Kidney (tissue), 14 donors: ENCODE measurements around the gene FOLR1. TPM values are rescaled to one million over a fixed set of nuclear protein-coding genes. Genes with fewer than 3 reads are reported as not detected.

Source experiments
- DNase-seq, 5 donors: peaks; one replicate each; pipeline ENCODE4 v3.0.0-alpha.2; 2013 to 2020
- FAIRE-seq: peaks from 2 replicates; lab custom pipeline; 2012; peaks lifted over from hg19 to GRCh38; lab: Jason Lieb, UNC
- H3K27ac ChIP-seq, 2 donors: one replicate each; pipeline ENCODE4 v1.7.0; 2013; ENCODE audit warnings: low read depth in 2 of 2, low read length in 2 of 2, inconsistent platforms in 1 of 2
- H3K27me3 ChIP-seq: one replicate; pipeline ENCODE4 v1.7.1; 2013; ENCODE audit warnings: low read length, inconsistent platforms; ENCODE audit not compliant: control insufficient read depth, insufficient read depth
- H3K36me3 ChIP-seq, 3 donors: one replicate each; pipeline versions ENCODE4 v1.7.0 to v1.7.1; 2013; ENCODE audit warnings: low read length in 3 of 3, control low read depth in 1 of 3, inconsistent platforms in 1 of 3; ENCODE audit not compliant: insufficient read depth in 3 of 3, control insufficient read depth in 2 of 3
- H3K4me1 ChIP-seq, 3 donors: one replicate each; pipeline versions ENCODE4 v1.7.0 to v1.7.1; 2013; ENCODE audit warnings: low read length in 3 of 3, inconsistent platforms in 1 of 3, low read depth in 1 of 3; ENCODE audit not compliant: control insufficient read depth in 2 of 3, insufficient read depth in 2 of 3
- H3K4me3 ChIP-seq, 3 donors: one replicate each; pipeline versions ENCODE4 v1.7.0 to v1.8.1; 2013; ENCODE audit warnings: low read length in 3 of 3, control low read depth in 1 of 3, inconsistent platforms in 1 of 3
- H3K9ac ChIP-seq, 3 donors: one replicate each; pipeline versions ENCODE4 v1.7.0 to v1.7.1; 2013; ENCODE audit warnings: low read length in 3 of 3, control low read depth in 1 of 3, inconsistent platforms in 1 of 3
- H3K9me3 ChIP-seq, 3 donors: one replicate each; pipeline versions ENCODE4 v1.7.0 to v1.7.1; 2013; ENCODE audit warnings: low read length in 3 of 3, control low read depth in 1 of 3, inconsistent platforms in 1 of 3; ENCODE audit not compliant: control insufficient read depth in 2 of 3, insufficient read depth in 1 of 3
- intact Hi-C: fragments of 100-400 bp; cut with DNase I; formaldehyde crosslinking; loops from one replicate; pipeline ENCODE4 v1.11.1; 2022
- polyA plus RNA-seq: library from polyadenylated mRNA; stranded (reverse); fragments of 350-450 nt; fragmentation: Illumina TruSeq; extraction: RNeasy Lipid Tissue Mini Kit (QIAGEN cat#74804); gene quantifications from one replicate; pipeline ENCODE4 v1.2.3, GENCODE V29; 2014; ENCODE audit warnings: low read depth, low replicate concordance; ENCODE audit not compliant: insufficient read depth
- total RNA-seq: library from RNA; stranded (reverse); fragmentation: NEBNext Ultra II Directional; extraction: Animal tissue kit (Norgen Biotek cat#: 25700); gene quantifications from one replicate; pipeline ENCODE4 v1.2.1, GENCODE V29; 2021
- TF ChIP-seq, protein P1 (sequence below): IDR thresholded peaks from 3 replicates; pipeline ENCODE4 v1.5.1; 2012; ENCODE audit warnings: mild to moderate bottlenecking, moderate library complexity, borderline replicate concordance; ENCODE audit not compliant: insufficient read depth; ENCODE audit errors: extremely low read depth
- donor health status: control.
- donor health status: control.
- donor health status: control.
- donor health status: control.
- donor health status: control.
- donor health status: DM: yes; HTN: yes; CAD: no.
- donor health status: Normal renal cell carcinoma (clear cell type).

FOLR1 gene
- total and polyA plus RNA-seq, 2 donors from 2014 or later, result 41.2 to 297 TPM

DNA sequence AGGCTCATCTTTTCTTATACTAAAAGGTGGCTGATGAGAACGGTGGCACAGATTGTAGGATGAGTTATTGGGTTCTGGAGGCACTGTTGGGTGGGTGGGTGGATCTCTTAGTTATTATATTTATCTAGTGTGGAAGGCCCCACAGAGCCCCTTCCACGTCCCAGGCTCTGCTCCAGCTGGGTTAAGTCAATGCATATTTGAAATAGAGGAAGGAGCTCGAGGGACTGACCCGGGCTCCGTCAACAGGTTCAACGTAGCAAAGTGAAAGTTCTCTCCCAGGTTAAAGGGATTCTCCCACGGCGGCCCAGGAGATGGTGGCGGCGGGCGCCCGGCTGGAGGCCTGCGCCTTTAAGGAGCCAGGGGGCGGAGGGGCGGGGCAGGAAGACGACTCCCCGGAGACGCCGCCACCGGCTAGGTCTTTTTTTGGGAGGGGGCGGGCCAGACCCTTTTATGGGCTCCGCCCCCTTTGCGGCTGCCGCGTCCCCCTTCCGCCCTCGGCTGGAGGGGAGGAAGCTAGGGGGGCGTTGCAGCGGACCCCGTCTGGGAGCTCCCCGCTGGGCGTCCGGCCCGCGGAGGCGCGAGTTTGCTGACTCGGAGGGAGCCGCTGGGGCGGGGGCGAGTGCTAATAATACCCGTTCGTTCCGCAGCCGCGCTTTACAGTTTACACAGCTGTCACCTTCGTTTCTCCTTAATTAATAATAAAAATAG lies 31.1 kb downstream of the FOLR1 start:
- TF ChIP-seq, protein P1, sequence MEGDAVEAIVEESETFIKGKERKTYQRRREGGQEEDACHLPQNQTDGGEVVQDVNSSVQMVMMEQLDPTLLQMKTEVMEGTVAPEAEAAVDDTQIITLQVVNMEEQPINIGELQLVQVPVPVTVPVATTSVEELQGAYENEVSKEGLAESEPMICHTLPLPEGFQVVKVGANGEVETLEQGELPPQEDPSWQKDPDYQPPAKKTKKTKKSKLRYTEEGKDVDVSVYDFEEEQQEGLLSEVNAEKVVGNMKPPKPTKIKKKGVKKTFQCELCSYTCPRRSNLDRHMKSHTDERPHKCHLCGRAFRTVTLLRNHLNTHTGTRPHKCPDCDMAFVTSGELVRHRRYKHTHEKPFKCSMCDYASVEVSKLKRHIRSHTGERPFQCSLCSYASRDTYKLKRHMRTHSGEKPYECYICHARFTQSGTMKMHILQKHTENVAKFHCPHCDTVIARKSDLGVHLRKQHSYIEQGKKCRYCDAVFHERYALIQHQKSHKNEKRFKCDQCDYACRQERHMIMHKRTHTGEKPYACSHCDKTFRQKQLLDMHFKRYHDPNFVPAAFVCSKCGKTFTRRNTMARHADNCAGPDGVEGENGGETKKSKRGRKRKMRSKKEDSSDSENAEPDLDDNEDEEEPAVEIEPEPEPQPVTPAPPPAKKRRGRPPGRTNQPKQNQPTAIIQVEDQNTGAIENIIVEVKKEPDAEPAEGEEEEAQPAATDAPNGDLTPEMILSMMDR, result peak; percentile 5
- Histone ChIP-seq H3K9me3 (no peaks in the 10 kb centered on the region), H3K27me3 (no peaks in the 10 kb centered on the region), H3K9ac (peak overlapping the region; percentile 17 to 81 (median 65)), H3K27ac (peak overlapping the region; percentile 94 to 96), H3K4me3 (peak overlapping the region; percentile 61 to 94 (median 80)), H3K4me1 (peaks cover 0 to 19% (median 16%) of the 10 kb centered on the region in 3 donors), H3K36me3 (peaks cover 0 to 5% (median 0%) of the 10 kb centered on the region in 3 donors)
- no peak for FAIRE-seq
- DNase-seq, result peak; percentile 98 to 99 (median 98)
- intact Hi-C loops, result no loop called here

DNA sequence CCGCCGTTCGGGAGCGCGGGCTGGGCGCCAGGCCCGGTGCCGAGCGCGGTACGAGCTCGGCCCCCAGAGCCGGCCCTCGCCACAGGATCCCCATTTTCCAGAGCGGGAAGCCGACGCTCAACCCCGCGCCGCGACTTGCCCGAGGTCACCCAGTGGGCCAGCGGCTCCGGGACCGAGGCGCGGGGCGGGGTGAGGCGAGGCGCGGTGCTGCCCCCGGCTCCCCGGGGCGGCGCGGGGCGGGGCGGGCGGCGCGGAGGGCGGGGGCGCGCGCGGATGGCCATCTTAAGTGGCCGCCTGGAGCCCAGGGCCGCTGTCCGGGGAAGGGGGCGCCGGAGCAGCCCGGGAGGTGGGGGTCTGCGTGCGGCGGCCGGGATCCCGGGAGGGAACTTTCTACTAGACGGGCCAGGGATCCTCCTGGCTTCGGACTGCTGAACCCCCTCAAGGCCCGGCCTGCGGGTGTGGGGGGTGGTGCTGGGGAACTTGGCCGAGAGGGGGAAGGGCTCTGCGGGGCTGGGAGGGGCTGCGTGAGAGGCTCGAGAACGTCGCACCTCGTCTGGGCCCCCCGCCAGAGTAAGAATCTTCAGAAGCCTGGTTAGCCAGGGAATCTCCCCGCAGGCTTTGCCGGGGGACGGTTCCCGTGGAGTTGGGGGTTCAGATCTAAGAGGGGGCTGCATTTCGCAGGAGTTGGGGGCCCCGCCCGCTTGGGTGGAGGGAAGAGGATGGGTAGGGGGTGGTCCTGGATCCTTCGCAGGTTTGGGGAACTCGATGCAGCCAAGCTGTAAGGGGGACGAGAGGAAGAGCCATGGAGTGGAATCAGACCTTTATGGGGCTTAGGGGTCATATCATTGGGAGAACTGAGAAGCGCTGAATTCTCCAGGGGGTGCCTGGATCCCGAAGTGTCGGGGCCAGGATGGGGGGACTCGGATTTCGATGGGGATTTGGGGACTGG lies 31.9 kb downstream of the FOLR1 start:
- Histone ChIP-seq H3K9me3 (no peaks in the 10 kb centered on the region), H3K27me3 (no peaks in the 10 kb centered on the region), H3K27ac (peak overlapping the region; percentile 94 to 96), H3K9ac (peak overlapping the region; percentile 69 to 88 (median 81)), H3K4me3 (peak overlapping the region; percentile 87 to 94 (median 87)), H3K36me3 (peaks cover 0 to 11% (median 5%) of the 10 kb centered on the region in 3 donors), H3K4me1 (peaks cover 0 to 19% (median 16%) of the 10 kb centered on the region in 3 donors)
- DNase-seq (peak; percentile 80 to 90 (median 87)), FAIRE-seq (no peak)
- intact Hi-C loops, result no loop called here
- TF ChIP-seq, protein P1, result no peak

DNA sequence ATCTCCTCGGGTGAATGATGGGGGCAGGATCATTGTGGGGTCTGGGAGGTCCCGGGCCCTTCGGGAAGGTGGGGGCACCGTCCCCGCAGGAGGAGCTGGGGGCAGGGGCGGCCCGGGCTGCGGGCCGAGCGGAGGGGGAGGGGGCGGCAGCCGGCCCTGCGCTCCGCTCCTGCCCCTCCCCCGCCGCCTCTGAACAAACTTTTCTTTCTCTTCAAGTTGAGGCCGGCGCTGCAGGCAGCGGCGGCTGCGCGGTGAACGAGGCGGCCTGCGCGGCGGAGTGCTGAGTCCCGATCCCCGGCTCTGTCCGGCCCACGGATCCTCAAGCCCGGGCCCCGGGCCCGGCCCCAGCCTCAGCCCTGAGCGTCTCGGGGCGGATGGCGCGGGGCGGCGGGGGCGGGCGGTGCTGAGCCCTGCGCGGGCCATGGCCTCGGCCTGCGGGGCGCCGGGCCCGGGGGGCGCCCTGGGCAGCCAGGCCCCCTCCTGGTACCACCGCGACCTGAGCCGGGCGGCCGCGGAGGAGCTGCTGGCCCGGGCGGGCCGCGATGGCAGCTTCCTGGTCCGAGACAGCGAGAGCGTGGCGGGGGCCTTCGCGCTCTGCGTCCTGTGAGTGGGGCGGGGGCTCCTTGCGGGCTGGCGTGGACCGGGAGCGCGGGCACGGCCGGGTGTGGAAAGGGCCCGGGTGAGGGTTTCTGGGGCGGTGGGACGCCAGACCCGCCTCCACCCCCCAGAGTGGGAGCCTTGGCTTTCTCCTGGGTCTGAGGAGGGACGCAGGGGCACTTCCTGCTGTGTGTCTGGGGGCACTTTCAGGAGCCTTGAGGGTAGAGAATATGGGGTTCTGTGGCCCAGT lies 32.8 kb downstream of the FOLR1 start, which contains the start of gene INPPL1:
Gene INPPL1 (plus strand): TSS at position 204 of the 847 bp plus-strand sequence. CDS start 218 bp downstream, at position 422.
- Histone ChIP-seq H3K27me3 (no peaks in the 10 kb centered on the region), H3K9ac (peak within 1 kb of the TSS; percentile 69 to 88 (median 81)), H3K36me3 (peaks cover 0 to 18% (median 14%) of the 10 kb centered on the region in 3 donors), H3K9me3 (no peaks in the 10 kb centered on the region), H3K4me1 (peaks cover 0 to 19% (median 16%) of the 10 kb centered on the region in 3 donors), H3K27ac (peak within 1 kb of the TSS; percentile 94 to 96), H3K4me3 (peak within 1 kb of the TSS; percentile 87 to 94 (median 87))
- TF ChIP-seq, protein P1, result no peak
- intact Hi-C loops, result no loop called here
- FAIRE-seq (no peak), DNase-seq (peak; percentile 58 to 86 (median 76))
